Glomerular visceral epithelial cell (primary cell): ENCODE measurements around the gene PRELID1.

Source experiments
- DNase-seq: peaks from one replicate; pipeline ENCODE4 v3.0.0-alpha.2; 2016; ENCODE audit errors: extremely low spot score

Gene PRELID1

DNA sequence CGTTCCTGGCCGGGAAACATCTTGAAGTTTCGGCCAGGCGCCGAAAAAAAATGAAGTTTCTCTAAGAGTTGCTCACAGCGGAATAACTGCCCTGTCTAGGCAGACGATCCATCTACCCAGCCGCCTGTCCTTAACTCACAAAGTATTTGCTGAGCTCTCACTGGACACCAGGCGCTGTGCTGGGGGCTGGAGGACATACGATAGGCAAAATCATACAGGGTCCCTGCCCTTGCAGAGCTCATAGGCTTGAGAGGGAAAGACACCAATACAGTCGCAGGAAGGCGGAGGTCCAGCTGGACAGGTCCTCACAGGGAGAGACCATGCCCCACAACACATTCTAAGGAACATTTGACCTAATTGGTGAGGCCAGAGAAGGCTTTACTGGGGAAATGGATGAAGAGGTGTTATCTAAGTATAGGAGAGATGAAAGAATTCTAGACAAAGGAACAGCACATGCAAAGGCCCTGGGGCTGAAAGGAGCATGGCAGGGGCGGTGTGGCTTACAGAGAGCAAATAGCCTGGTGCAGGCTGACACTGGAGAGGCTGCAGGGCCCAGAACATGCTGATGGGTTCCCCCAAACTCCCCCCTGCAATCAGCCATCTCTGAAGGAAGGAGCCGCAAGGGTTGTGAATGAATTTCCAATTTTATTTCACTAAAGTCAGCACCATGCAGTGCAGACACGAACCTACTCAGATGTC lies 10.1 kb downstream of the PRELID1 start:
- no peak for DNase-seq

GRCh38 chr5:177314376-177315342 lies 11.1 kb downstream of the PRELID1 start:
- DNase-seq, result no peak

DNA sequence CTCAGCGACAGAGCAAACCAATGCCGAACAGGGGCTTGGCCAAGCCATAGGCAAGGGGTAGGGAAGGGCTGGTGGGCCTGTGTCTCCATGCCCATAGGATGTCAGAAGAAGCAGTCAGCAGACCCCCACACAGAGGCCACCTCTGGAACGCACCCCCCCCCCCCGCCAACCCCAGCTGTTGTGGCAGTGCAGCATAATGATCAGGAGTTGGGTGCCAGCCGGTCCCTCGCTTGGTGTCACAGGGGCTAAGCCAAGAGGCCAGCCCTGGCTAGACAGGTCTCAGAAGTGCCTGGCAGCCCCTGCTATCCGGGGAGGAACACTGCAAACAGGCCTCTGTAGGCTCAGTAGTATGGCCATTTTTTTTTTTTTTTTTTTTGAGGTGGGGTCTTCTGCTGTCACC lies 11.8 kb downstream of the PRELID1 start:
- no peak for DNase-seq

DNA sequence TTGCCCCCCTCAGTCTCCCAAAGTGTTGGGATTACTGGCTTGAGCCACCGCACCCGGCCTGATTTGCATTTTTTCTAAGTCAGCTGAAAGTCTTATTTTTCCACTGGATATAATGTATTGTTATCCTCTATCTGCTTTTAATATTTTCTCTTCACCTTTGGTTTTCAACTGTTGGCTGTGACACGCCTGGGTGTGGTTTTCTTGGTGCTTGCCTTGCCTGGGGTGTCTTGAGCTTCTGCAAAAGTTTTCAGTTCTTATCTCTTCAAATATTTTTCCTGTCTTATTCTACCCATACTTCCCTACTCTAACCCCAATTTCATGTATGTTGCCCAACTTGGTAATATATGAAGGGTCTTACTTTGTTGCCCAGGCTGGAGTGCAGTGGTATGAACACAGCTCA lies 12.4 kb downstream of the PRELID1 start:
- no peak for DNase-seq

DNA sequence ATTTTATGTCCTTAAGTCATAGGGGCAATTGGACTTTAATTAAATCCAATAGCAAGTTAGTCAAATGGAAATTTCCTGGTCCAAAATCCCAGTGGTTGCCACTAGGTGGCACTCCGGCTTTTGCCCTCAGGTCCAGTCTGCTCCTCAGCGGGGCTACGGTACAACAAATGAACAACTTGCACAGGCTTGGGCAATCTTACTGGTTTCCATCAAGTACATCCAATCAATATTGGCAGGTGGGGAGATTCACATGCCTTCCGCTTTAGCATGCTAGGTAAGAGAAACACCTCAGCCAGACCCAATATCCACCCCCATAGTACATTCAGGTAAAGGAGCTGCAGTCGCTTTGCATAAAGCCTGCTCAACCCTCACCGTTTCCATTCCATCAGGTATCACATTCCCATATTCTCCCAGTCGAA lies 14.4 kb downstream of the PRELID1 start:
- peak; percentile 79 for DNase-seq

DNA sequence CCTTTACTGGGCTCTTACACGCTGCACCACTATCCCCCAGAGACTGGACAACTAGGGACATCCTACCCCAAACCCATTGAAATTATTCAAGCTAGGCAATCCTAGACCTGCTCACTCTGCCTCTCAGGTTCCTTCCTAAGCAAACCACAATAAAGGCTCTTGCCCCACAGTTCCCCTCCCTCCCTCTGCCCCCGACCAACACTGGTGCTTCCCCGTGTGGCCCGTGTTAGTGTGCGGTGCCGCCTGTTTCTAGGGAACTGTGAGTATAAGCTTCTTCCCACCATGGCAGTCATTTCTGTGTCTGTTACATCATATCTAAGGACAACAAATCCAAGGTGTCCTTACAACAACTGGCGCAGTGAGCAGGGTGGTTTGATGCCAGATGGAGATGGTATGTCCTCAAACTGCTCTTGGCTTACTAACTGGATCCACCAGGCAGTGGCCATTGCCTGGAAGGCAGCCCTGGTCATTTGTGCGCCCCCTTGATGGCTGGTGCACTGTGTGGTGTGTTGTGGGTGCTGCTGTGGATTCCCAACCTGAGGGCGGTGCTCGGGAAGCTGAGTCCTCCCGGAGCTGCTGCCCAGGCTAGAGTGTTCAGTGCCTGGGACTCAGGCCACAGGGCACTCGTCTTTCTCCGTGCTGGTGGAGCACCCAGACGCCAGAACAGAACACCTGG lies 16.5 kb downstream of the PRELID1 start:
- DNase-seq, result no peak

- no peak for DNase-seq
Observed at GRCh38 chr5:177320879-177321278, 17.3 kb downstream of the PRELID1 start.

GRCh38 chr5:177325868-177326381 lies 22.3 kb downstream of the PRELID1 start:
- no peak for DNase-seq

- DNase-seq, result peak; percentile 69
Observed at GRCh38 chr5:177327539-177328522, 24.2 kb downstream of the PRELID1 start.

GRCh38 chr5:177328545-177329231 lies 25.1 kb downstream of the PRELID1 start:
- no peak for DNase-seq

- DNase-seq, result no peak
Observed at GRCh38 chr5:177329883-177330282, 26.3 kb downstream of the PRELID1 start.

GRCh38 chr5:177330991-177331842 lies 27.6 kb downstream of the PRELID1 start:
- DNase-seq, result no peak

DNA sequence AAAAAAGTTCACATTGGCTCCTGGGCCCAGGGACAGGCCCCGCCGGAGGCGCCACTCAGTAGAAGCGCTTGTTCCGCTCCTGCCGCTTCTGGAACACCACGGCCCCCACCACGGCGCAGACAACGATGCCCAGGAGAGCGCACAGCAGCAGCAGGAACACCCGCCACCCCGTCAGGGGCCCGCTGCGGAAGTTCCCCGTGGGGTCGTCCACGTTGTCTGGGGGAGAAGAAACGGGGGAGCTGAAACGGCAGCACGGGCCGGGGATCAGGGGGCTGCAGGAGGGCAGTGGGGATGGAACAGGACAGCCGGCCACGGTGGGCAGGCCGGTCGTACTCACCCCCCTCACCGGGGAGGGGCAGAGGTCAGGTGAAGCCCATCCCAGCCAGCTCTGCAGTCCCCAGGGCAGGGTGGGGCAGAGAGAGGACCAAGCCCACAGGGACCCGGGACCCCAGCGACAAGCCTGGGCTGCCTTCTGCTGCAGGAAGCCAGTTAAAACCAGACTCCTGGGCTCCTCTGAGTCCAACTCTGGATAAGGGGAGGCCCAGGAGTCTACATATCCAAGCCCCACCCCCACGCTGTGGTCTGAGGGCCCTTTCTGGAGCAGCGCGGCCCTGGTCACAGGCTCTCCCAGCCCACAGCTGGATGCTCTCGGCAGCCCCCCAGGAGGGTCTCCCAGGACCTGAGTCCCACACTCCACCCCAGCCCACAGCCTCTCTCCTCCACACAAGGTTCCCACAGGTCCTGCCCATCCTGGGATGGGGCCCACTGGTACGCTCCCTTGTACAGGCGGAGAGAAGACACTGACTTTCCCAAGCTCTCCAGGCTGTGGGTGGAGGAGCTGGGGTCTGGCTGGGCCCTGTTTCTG lies 28.7 kb downstream of the PRELID1 start:
- DNase-seq, result no peak

DNA sequence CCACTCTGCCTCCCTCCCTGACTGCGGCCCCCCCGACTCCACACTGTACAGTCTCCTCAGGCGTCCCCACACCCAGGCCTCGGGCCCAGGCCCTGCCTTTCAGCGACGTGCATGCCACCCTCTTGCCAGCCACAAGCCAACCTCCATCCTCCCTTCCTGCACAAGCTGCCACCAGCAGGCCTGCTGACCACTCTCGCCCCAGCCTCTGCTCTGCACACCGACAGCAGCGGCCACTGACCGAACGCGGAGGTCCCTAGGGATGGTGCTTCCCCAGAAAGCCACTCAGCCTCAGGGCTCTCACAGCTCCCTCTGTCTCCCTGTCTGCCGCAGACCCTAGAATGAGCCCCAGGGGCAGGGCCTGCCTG lies 29.3 kb downstream of the PRELID1 start:
- DNase-seq, result no peak

- DNase-seq, result no peak
Observed at GRCh38 chr5:177333420-177334154, 30.0 kb downstream of the PRELID1 start.

- no peak for DNase-seq
Observed at GRCh38 chr5:177334155-177334551, 30.6 kb downstream of the PRELID1 start.

GRCh38 chr5:177334781-177335700 lies 31.4 kb downstream of the PRELID1 start:
- DNase-seq, result no peak
